ENCODE results near the gene ATXN2L.

The ATXN2L gene

GRCh38 chr16:28858421-28858820 is 35.6 kb downstream of the ATXN2L start:
- TF ChIP-seq REST (IDR thresholded peaks at IDR 0.05; ENCODE audit: insufficient read depth in 1 of 2, low read depth in 2 of 2, low read length in 2 of 2) = no peak
- no peak for TF ChIP-seq POLR2AphosphoS5 (IDR thresholded peaks at IDR 0.05; ENCODE audit: low read depth, low read length)
- no peak for TF ChIP-seq FOXP2 (optimal IDR thresholded peaks at IDR 0.05; ENCODE audit: borderline replicate concordance, extremely low read depth, extremely low read length, insufficient read depth)
- no peak for TF ChIP-seq TAF1 (IDR thresholded peaks at IDR 0.05; ENCODE audit: borderline replicate concordance, insufficient read depth, low read length)
- TF ChIP-seq SIN3A (IDR thresholded peaks at IDR 0.05; ENCODE audit: borderline replicate concordance, insufficient read depth, low read length) = no peak

GRCh38 chr16:28859326-28859725 is 36.5 kb downstream of the ATXN2L start:
- no peak for TF ChIP-seq REST (IDR thresholded peaks at IDR 0.05; ENCODE audit: insufficient read depth in 1 of 2, low read depth in 2 of 2, low read length in 2 of 2)
- TF ChIP-seq POLR2AphosphoS5 (IDR thresholded peaks at IDR 0.05; ENCODE audit: low read depth, low read length) = no peak
- TF ChIP-seq SIN3A (IDR thresholded peaks at IDR 0.05; ENCODE audit: borderline replicate concordance, insufficient read depth, low read length) = no peak
- no peak for TF ChIP-seq TAF1 (IDR thresholded peaks at IDR 0.05; ENCODE audit: borderline replicate concordance, insufficient read depth, low read length)
- no peak for TF ChIP-seq FOXP2 (optimal IDR thresholded peaks at IDR 0.05; ENCODE audit: borderline replicate concordance, extremely low read depth, extremely low read length, insufficient read depth)

GRCh38 chr16:28863929-28864793 is 41.4 kb downstream of the ATXN2L start:
- no peak for TF ChIP-seq FOXP2 (optimal IDR thresholded peaks at IDR 0.05; ENCODE audit: borderline replicate concordance, extremely low read depth, extremely low read length, insufficient read depth)
- no peak for TF ChIP-seq TAF1 (IDR thresholded peaks at IDR 0.05; ENCODE audit: borderline replicate concordance, insufficient read depth, low read length)
- no peak for TF ChIP-seq SIN3A (IDR thresholded peaks at IDR 0.05; ENCODE audit: borderline replicate concordance, insufficient read depth, low read length)
- TF ChIP-seq REST (IDR thresholded peaks at IDR 0.05; ENCODE audit: insufficient read depth in 1 of 2, low read depth in 2 of 2, low read length in 2 of 2) = no peak
- no peak for TF ChIP-seq POLR2AphosphoS5 (IDR thresholded peaks at IDR 0.05; ENCODE audit: low read depth, low read length)

- TF ChIP-seq TAF1 (IDR thresholded peaks at IDR 0.05; ENCODE audit: borderline replicate concordance, insufficient read depth, low read length) = no peak
- TF ChIP-seq SIN3A (IDR thresholded peaks at IDR 0.05; ENCODE audit: borderline replicate concordance, insufficient read depth, low read length) = no peak
- TF ChIP-seq FOXP2 (optimal IDR thresholded peaks at IDR 0.05; ENCODE audit: borderline replicate concordance, extremely low read depth, extremely low read length, insufficient read depth) = no peak
Observed at GRCh38 chr16:28865001-28865688, 42.3 kb downstream of the ATXN2L start.

GRCh38 chr16:28865722-28866453 is 43.1 kb downstream of the ATXN2L start:
- no peak for TF ChIP-seq REST (IDR thresholded peaks at IDR 0.05; ENCODE audit: insufficient read depth in 1 of 2, low read depth in 2 of 2, low read length in 2 of 2)
- TF ChIP-seq TAF1 (IDR thresholded peaks at IDR 0.05; ENCODE audit: borderline replicate concordance, insufficient read depth, low read length) = no peak
- no peak for TF ChIP-seq SIN3A (IDR thresholded peaks at IDR 0.05; ENCODE audit: borderline replicate concordance, insufficient read depth, low read length)
- no peak for TF ChIP-seq FOXP2 (optimal IDR thresholded peaks at IDR 0.05; ENCODE audit: borderline replicate concordance, extremely low read depth, extremely low read length, insufficient read depth)
- no peak for TF ChIP-seq POLR2AphosphoS5 (IDR thresholded peaks at IDR 0.05; ENCODE audit: low read depth, low read length)
